ENCODE measurements around the gene NAALADL2. TPM values are rescaled to one million over a fixed set of nuclear protein-coding genes. Genes with fewer than 3 reads are reported as not detected.

Gene NAALADL2
- polyA plus RNA-seq, 2 donors: 0.26 to 0.54 TPM

GRCh38 chr3:174883881-174884675 lies 24.9 kb downstream of the NAALADL2 start:
- 93 to 95% methylated on average over 6 of the region's 6 CpGs for WGBS, 2 donors

GRCh38 chr3:174884776-174885568 lies 25.8 kb downstream of the NAALADL2 start:
- H3K27me3 ChIP-seq (ENCODE audit: control insufficient read depth in 1 of 2, insufficient read depth in 2 of 2, low read length in 2 of 2): no peaks in the 10 kb centered on the region
- H3K4me1 ChIP-seq (ENCODE audit: control insufficient read depth in 2 of 2, insufficient read depth in 2 of 2, low read length in 1 of 2): no peaks in the 10 kb centered on the region
- no peak overlapping the region for H3K27ac ChIP-seq (ENCODE audit: low read depth in 2 of 2, low read length in 1 of 2)
- WGBS, 2 donors: 84 to 91% methylated on average over 7 of the region's 7 CpGs
- no peak overlapping the region for H3K4me3 ChIP-seq (ENCODE audit: low read depth in 1 of 2, low read length in 2 of 2)
- no peaks in the 10 kb centered on the region for H3K9me3 ChIP-seq (ENCODE audit: control insufficient read depth in 2 of 2, insufficient read depth in 1 of 2, low read depth in 1 of 2, low read length in 1 of 2)
- H3K36me3 ChIP-seq (ENCODE audit: control insufficient read depth in 2 of 2, insufficient read depth in 2 of 2, low read length in 1 of 2): no peaks in the 10 kb centered on the region

More at GRCh38 chr3:174883881-174884675, 24.9 kb downstream of the NAALADL2 start:
- H3K4me3 ChIP-seq (ENCODE audit: low read depth in 1 of 2, low read length in 2 of 2): no peak overlapping the region
- no peaks in the 10 kb centered on the region for H3K36me3 ChIP-seq (ENCODE audit: control insufficient read depth in 2 of 2, insufficient read depth in 2 of 2, low read length in 1 of 2)
- no peaks in the 10 kb centered on the region for H3K27me3 ChIP-seq (ENCODE audit: control insufficient read depth in 1 of 2, insufficient read depth in 2 of 2, low read length in 2 of 2)
- H3K27ac ChIP-seq (ENCODE audit: low read depth in 2 of 2, low read length in 1 of 2): no peak overlapping the region
- H3K4me1 ChIP-seq (ENCODE audit: control insufficient read depth in 2 of 2, insufficient read depth in 2 of 2, low read length in 1 of 2): no peaks in the 10 kb centered on the region
- no peaks in the 10 kb centered on the region for H3K9me3 ChIP-seq (ENCODE audit: control insufficient read depth in 2 of 2, insufficient read depth in 1 of 2, low read depth in 1 of 2, low read length in 1 of 2)

- Histone ChIP-seq H3K27ac (ENCODE audit: low read depth in 2 of 2, low read length in 1 of 2) (no peak overlapping the region), H3K27me3 (ENCODE audit: control insufficient read depth in 1 of 2, insufficient read depth in 2 of 2, low read length in 2 of 2) (no peaks in the 10 kb centered on the region), H3K36me3 (ENCODE audit: control insufficient read depth in 2 of 2, insufficient read depth in 2 of 2, low read length in 1 of 2) (no peaks in the 10 kb centered on the region), H3K4me1 (ENCODE audit: control insufficient read depth in 2 of 2, insufficient read depth in 2 of 2, low read length in 1 of 2) (peaks cover 0 to 3% of the 10 kb centered on the region in 2 donors), H3K9me3 (ENCODE audit: control insufficient read depth in 2 of 2, insufficient read depth in 1 of 2, low read depth in 1 of 2, low read length in 1 of 2) (no peaks in the 10 kb centered on the region), H3K4me3 (ENCODE audit: low read depth in 1 of 2, low read length in 2 of 2) (no peak overlapping the region)
- WGBS, 2 donors: 64 to 82% methylated on average over 6 of the region's 6 CpGs
Observed at GRCh38 chr3:174891524-174892203, 32.5 kb downstream of the NAALADL2 start.

GRCh38 chr3:174907027-174907426 lies 47.9 kb downstream of the NAALADL2 start:
- Histone ChIP-seq H3K27me3 (ENCODE audit: control insufficient read depth in 1 of 2, insufficient read depth in 2 of 2, low read length in 2 of 2) (no peaks in the 10 kb centered on the region), H3K36me3 (ENCODE audit: control insufficient read depth in 2 of 2, insufficient read depth in 2 of 2, low read length in 1 of 2) (no peaks in the 10 kb centered on the region), H3K4me3 (ENCODE audit: low read depth in 1 of 2, low read length in 2 of 2) (no peak overlapping the region), H3K4me1 (ENCODE audit: control insufficient read depth in 2 of 2, insufficient read depth in 2 of 2, low read length in 1 of 2) (no peaks in the 10 kb centered on the region), H3K27ac (ENCODE audit: low read depth in 2 of 2, low read length in 1 of 2) (no peak overlapping the region), H3K9me3 (ENCODE audit: control insufficient read depth in 2 of 2, insufficient read depth in 1 of 2, low read depth in 1 of 2, low read length in 1 of 2) (no peaks in the 10 kb centered on the region)

GRCh38 chr3:174907628-174908407 lies 48.7 kb downstream of the NAALADL2 start:
- Histone ChIP-seq H3K36me3 (ENCODE audit: control insufficient read depth in 2 of 2, insufficient read depth in 2 of 2, low read length in 1 of 2) (no peaks in the 10 kb centered on the region), H3K4me3 (ENCODE audit: low read depth in 1 of 2, low read length in 2 of 2) (no peak overlapping the region), H3K27me3 (ENCODE audit: control insufficient read depth in 1 of 2, insufficient read depth in 2 of 2, low read length in 2 of 2) (no peaks in the 10 kb centered on the region), H3K9me3 (ENCODE audit: control insufficient read depth in 2 of 2, insufficient read depth in 1 of 2, low read depth in 1 of 2, low read length in 1 of 2) (no peaks in the 10 kb centered on the region), H3K4me1 (ENCODE audit: control insufficient read depth in 2 of 2, insufficient read depth in 2 of 2, low read length in 1 of 2) (no peaks in the 10 kb centered on the region), H3K27ac (ENCODE audit: low read depth in 2 of 2, low read length in 1 of 2) (no peak overlapping the region)
- WGBS, 2 donors: 70 to 75% methylated on average over 4 of the region's 4 CpGs

GRCh38 chr3:174931473-174932353 lies 72.6 kb downstream of the NAALADL2 start:
- Histone ChIP-seq H3K27me3 (ENCODE audit: control insufficient read depth in 1 of 2, insufficient read depth in 2 of 2, low read length in 2 of 2) (no peaks in the 10 kb centered on the region), H3K27ac (ENCODE audit: low read depth in 2 of 2, low read length in 1 of 2) (no peak overlapping the region), H3K36me3 (ENCODE audit: control insufficient read depth in 2 of 2, insufficient read depth in 2 of 2, low read length in 1 of 2) (no peaks in the 10 kb centered on the region), H3K4me1 (ENCODE audit: control insufficient read depth in 2 of 2, insufficient read depth in 2 of 2, low read length in 1 of 2) (no peaks in the 10 kb centered on the region), H3K9me3 (ENCODE audit: control insufficient read depth in 2 of 2, insufficient read depth in 1 of 2, low read depth in 1 of 2, low read length in 1 of 2) (no peaks in the 10 kb centered on the region), H3K4me3 (ENCODE audit: low read depth in 1 of 2, low read length in 2 of 2) (no peak overlapping the region)
- WGBS, 2 donors: 53 to 89% methylated on average over 2 of the region's 2 CpGs

GRCh38 chr3:174936590-174936989 lies 77.5 kb downstream of the NAALADL2 start:
- Histone ChIP-seq H3K4me1 (ENCODE audit: control insufficient read depth in 2 of 2, insufficient read depth in 2 of 2, low read length in 1 of 2) (no peaks in the 10 kb centered on the region), H3K9me3 (ENCODE audit: control insufficient read depth in 2 of 2, insufficient read depth in 1 of 2, low read depth in 1 of 2, low read length in 1 of 2) (no peaks in the 10 kb centered on the region), H3K4me3 (ENCODE audit: low read depth in 1 of 2, low read length in 2 of 2) (no peak overlapping the region), H3K27ac (ENCODE audit: low read depth in 2 of 2, low read length in 1 of 2) (no peak overlapping the region), H3K36me3 (ENCODE audit: control insufficient read depth in 2 of 2, insufficient read depth in 2 of 2, low read length in 1 of 2) (no peaks in the 10 kb centered on the region), H3K27me3 (ENCODE audit: control insufficient read depth in 1 of 2, insufficient read depth in 2 of 2, low read length in 2 of 2) (no peaks in the 10 kb centered on the region)
- 82 to 92% methylated on average over 4 of the region's 4 CpGs for WGBS, 2 donors

GRCh38 chr3:174937478-174937877 lies 78.3 kb downstream of the NAALADL2 start:
- no peaks in the 10 kb centered on the region for H3K27me3 ChIP-seq (ENCODE audit: control insufficient read depth in 1 of 2, insufficient read depth in 2 of 2, low read length in 2 of 2)
- no peak overlapping the region for H3K27ac ChIP-seq (ENCODE audit: low read depth in 2 of 2, low read length in 1 of 2)
- no peaks in the 10 kb centered on the region for H3K9me3 ChIP-seq (ENCODE audit: control insufficient read depth in 2 of 2, insufficient read depth in 1 of 2, low read depth in 1 of 2, low read length in 1 of 2)
- H3K36me3 ChIP-seq (ENCODE audit: control insufficient read depth in 2 of 2, insufficient read depth in 2 of 2, low read length in 1 of 2): no peaks in the 10 kb centered on the region
- H3K4me3 ChIP-seq (ENCODE audit: low read depth in 1 of 2, low read length in 2 of 2): no peak overlapping the region
- no peaks in the 10 kb centered on the region for H3K4me1 ChIP-seq (ENCODE audit: control insufficient read depth in 2 of 2, insufficient read depth in 2 of 2, low read length in 1 of 2)

Measured in esophagus (tissue), 2 donors.